ENCODE results near the gene CRYBB3.

CRYBB3 gene

DNA sequence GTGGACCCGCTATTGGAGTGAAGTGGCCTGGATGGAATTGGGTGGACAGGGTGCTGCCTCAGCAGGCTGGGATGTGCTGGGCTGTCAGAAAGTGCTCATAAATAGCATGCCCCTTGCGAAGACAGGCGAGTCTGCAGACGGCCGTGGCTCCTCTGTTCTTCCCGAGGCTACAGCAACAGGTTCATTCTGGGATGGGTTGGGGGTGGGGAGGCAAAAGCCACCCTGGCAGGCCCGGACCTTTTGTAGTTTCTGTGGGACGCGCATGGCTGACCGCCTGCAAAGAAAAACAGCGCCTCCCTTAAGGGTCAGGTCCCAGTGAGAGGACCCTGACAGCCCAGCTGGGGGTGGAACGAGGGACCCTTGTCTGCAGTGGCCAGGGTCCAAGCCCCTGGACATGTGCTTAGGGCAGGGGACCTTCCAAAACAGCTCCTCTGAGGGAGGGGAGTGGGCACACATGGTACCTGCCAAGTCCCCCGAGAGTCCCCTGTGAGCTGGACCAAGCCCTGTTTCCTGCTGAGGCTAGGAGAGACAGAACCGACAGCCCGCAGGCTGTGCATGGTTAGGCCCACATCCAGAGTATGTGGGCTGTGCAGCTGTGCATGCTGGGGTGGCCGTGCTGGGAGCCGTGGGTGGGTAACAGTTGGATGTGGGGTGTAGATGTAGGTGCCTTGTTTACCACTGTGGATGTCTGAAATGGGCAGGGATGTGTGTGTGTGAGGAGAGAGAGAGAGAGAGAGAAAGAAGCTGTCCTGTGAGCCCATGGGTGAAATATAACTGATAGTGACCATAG lies at the start of gene CRYBB3:
Gene CRYBB3, plus strand, starts transcription at position 128 of the 790 bp plus-strand sequence. CDS start 1,539 bp downstream, outside the sequence.
- no peak for DNase-seq (ENCODE audit: low spot score)

DNA sequence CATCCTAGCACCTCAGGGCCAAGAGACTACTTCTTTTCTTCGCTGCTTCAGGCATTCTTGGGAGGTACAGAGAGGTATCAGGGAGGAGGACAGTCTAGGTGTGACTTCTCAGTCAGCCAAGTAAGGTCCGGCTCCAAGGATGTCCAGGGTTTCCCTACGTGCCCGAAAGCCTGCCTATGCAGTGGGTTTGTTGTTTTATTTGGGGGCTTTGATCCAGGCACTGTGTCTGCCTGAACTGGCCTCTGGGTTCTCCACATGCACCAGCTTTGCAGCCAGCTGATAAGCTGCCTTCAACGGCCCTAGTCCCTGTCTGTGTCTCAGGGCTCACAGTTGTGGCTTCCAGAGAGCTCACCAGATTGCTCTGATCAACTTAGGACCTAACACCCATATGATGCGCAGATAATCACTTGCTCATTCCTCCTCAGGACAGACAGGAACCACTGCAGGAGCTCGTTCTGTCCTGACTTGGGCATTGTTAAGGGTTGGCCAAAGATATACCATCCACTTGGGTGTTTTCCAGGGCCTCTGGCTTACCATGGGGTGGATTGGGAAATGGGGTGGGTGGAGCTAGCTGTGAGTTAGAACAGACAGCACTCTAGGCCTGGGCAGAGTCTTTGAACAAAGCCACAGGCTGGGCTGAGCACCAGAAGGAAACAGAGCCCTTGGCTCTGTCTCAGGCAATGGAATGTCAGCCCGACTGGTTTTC lies 45.5 kb upstream of the CRYBB3 start:
- DNase-seq (ENCODE audit: low spot score), result peak; percentile 56

DNA sequence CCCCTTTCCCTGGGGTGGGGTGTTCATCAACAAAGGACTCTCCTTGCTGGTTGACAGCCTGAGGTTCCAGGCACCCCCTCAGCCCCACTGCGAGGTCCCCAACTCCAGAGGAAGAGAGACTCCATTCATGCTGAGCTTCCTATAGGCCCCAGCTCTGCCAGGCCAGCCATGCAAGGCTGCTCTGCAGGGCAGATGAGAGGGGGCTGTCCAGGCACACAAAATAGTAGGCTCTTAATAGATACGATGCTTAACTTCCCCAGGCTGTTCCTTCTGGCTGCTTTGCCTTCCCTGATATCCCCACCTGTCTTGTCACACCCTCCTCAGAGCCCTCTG lies 45.0 kb upstream of the CRYBB3 start:
- no peak for DNase-seq (ENCODE audit: low spot score)

DNA sequence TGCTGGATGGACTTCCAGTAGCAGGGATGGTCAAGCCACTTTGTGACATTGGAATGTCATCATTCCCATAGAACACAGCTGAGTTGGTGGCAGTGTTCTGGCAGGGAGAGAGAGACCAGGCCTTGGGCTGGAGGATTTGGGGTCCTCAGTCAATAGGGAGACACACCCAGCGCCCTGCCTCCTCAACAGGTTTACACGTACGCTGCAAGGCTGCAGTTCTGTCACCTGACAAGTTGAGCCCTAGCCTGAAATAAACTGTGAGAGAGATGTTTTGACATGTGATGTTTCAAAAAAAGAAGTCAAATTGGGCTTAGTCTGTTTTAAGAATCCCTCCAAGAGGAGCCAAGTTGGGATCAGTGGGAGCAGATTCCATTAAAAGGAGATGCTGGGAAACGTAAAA lies 42.9 kb upstream of the CRYBB3 start:
- DNase-seq (ENCODE audit: low spot score), result no peak

DNA sequence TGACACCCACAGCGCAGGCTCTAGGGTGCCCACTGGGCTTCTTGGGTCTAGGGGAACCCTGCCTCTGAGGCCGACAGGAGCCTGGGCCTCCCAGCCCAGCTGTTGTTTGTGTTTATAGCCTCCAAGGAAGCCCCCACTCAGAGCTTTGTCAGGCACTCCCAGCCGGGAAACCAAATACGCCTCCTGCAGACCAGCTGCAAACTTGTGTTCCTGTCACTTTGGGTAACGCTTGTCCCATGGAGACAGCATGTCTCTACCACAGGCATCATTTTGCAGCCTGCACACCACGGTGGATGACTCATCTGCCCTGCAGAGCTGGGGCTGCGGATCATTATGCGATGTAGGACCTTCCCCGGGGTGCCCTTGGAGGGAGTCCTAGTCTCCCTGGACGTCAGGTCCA lies 40.6 kb upstream of the CRYBB3 start:
- no peak for DNase-seq (ENCODE audit: low spot score)

DNA sequence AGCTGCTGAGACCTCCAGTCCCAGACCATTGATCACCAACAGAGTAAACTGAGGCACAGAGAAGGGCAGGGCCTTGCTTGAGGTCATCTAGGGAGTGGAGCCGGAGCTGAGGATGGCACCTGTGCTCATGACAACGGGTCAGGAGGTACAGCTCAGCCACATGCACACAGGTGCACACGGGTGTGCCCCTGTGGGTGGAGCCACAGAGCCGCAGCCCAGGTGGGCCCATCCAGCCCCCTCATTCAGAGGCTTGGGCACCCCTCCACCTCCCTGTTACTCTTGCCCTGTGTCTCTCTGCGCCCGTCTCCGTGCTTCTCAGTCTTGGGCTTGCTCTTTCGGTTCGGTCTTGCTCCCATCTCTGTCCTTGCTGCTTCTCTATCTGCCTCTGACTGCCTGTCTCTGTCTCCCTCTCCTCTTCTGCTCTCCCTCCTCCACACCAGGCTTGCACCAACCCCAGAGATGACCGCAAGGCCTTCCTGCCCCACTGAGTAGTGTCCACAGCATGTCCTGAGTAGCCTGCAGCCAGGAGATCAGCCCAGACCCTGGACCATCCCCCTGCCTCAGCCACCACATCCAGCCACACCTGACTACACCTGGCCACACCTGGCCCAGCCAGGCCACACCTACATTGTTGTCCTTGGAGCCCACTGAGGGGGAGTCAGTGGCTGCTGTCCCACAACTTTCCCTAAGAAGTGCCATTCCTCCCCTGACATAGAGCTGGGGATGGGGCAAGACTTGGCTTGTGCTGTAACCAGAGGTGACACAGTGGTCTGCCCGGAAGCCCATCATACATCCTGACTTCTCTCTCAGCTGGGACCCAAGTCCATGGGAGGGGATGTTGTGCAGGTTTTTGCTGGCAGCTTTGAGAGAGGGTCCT lies 39.3 kb upstream of the CRYBB3 start:
- DNase-seq (ENCODE audit: low spot score), result no peak

DNA sequence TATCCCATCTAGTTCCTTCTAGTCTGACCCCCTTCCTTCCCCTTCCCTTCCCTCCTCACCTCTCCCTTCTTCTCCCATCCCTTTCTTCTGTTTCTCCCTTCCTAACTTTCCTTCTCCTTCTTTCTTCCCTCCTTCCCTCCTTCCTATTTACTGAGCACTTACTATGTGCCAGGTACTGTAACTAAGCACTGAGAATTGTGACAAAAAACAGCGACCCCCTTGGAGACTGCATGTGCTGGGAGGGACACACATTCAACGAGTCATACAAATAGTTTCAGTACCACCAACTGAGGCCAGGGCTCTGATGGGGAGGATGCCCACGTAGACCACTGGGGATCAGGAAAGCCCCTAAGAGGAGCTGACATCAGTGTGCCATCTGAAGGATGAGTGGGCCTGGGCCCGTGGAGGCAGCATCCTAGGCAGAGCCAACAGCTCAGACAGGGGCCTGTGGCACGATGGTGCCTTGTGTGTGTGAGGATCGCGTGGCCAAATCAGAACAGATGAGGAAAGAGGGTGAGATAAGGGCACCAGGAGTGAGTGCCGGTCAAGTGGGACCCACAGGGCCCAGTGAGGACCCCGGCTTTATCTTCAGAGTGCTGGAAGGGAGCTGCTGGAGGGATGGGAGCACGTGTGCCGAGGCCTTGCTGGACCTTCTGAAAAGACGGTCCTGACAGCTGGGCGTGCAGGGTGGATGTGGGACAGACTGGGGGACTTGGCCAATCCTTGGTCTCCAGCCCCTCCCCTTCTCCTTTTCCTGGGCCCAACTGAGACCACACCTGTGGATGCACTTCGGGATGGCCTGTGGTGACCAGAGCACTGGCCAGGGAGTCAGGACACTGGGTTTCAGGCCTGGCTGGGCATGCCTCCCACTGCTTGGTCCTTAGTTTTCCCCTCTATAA lies 38.4 kb upstream of the CRYBB3 start:
- no peak for DNase-seq (ENCODE audit: low spot score)

DNA sequence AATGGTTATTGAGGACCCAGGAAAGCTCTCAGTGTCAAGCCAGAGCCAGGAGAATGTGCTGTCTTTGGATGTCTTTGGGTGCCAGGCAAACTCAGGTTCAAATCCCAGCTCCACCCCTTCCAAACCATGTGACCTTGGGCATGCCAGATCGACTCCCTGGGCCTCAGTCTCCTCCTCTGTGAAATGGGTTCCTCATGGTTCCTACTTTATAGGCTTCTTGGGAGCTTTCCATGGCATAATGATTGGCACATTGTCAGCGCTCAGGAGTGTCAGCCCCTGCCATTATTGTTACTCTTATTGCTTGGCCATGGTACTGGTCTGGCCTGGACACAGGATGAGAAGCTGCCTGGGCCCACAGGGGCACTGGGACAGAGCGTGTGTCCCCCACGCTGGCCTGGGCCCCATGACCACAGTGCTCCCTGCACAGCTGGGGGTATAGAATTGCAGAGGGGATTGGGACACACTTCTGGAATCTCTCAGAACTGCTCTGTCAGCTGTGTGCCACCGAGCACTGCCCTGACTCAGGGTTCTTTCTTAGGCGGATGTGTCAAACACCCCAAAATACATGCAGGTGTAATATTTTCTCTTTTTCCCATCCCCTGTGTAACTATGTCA lies 37.6 kb upstream of the CRYBB3 start:
- DNase-seq (ENCODE audit: low spot score), result no peak

DNA sequence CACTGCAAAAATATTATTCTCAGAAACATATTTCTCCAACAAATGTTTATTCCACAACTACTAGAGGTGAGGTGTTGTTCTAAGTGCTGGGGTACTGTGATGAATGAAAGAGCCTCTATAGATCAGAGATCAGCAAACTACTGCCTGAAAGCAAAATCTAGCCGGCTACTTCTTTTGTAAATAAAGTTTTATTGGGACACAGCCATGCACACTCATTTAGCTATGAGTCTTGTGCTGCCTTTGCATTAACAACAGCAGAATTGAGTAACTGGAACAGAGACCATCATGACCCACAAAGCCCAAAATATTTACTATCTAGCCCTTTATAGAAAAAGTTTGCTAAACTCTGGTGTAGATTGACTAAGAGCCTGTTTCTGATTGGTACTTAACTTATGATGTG lies 37.1 kb upstream of the CRYBB3 start:
- no peak for DNase-seq (ENCODE audit: low spot score)

DNA sequence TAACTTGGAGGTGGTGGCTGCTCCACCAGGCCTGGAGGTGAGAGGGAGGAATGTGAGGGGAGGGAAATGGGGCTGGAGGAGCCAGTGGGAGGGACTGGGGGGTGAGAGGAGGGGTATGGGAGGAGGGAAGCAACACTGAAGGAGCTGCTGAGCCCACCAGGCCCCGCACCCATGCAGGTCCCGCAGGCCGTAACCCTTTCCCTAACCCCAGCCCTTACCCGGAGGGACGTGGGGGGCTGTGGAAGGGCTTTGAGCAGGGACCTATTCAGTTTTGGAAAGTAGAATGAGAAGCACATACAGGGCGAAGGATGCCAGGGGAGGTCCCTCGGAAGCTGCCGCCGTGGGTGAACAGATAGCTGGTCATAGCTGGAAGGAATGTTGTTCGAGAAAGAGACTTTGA lies 33.9 kb upstream of the CRYBB3 start:
- DNase-seq (ENCODE audit: low spot score), result no peak

DNA sequence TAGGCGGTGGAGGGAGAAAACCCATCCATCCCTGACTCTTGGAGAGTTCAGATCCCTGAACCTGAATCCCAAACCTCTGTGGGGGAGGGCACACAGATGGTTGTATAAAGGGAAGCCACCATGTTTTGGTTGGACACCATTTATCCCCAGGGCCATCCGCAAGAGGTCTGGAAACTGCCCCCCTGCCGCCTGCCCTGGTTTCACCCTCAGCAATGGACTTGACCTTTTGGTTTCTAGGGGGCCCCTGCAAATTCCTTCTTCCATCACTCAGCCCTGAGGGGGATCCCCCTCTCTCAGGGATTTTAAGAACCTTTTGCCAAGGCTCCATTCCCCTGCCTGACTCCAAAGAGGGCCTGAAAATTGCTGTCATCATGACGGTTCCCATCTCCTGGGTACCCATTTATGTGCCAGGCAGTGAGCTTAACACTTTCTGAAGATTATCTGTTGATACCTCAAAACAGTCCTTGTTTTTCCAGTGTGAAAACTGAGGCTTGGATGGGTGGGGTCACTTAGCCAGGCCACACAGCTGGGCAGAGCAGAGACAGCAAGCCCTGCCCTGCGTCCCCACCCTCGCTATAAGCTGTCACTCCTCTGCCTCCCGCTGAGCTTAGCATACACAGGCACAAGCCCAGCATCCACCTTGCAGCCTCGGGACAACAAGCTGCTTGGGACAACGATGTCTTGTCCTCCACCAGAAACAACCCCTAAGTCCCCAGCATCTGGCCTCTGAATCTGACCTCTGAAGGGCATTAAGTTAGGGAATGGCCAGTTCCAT lies 33.2 kb upstream of the CRYBB3 start:
- no peak for DNase-seq (ENCODE audit: low spot score)

DNA sequence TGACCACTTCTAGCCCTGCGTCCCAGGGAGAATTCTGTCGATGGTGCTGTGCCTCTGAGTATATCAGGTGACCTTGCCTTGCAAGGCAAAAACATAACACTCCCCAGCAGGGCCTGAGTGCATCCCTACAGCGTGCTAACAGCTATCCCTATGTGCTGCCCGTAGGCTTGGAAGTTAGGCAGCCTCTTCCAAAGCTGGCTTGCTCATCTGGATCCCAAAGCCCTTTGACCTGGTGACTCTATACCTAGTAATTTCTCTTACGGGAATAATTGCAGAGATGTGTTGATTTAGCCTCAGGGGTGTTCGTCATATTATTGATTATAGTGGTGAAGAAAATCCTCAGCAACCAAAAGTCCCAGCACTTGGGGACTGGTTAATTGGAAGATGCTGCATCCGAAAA lies 32.6 kb upstream of the CRYBB3 start:
- no peak for DNase-seq (ENCODE audit: low spot score)

DNA sequence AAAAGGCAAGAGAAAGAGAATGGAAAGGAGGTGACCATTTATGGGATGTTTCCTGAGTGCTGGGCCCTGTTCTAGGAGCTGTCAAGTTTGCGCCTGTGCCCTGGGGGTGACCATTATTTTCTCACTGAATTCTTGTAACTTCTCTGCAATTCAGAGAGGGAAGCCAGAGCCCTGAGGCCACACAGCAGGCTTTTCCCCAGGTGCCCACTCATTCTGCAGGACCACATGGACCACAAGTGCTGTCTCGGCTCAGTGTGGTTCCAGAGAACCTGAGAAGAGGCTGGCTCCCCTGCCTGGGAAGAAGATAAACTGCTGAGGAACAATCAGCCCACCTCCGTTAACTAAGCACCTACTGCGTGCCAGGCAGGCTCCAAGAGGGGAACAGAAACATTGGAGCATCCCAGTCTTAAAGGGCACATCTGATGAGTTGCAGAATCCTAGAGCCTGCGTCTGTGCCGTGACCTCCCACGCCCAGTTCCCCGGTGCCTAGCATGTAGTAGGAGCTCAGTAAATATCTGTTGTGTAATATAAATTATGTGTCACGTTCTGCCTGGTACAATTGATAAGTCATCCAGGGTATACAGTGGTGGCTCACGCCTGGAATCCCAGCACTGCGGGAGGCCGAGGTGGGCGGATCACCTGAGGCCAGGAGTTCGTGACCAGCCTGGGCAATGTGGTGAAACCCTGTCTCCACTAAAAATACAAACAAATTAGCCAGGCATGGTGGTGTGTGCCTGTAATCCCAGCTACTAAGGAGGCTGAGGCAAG lies 31.6 kb upstream of the CRYBB3 start:
- no peak for DNase-seq (ENCODE audit: low spot score)

DNA sequence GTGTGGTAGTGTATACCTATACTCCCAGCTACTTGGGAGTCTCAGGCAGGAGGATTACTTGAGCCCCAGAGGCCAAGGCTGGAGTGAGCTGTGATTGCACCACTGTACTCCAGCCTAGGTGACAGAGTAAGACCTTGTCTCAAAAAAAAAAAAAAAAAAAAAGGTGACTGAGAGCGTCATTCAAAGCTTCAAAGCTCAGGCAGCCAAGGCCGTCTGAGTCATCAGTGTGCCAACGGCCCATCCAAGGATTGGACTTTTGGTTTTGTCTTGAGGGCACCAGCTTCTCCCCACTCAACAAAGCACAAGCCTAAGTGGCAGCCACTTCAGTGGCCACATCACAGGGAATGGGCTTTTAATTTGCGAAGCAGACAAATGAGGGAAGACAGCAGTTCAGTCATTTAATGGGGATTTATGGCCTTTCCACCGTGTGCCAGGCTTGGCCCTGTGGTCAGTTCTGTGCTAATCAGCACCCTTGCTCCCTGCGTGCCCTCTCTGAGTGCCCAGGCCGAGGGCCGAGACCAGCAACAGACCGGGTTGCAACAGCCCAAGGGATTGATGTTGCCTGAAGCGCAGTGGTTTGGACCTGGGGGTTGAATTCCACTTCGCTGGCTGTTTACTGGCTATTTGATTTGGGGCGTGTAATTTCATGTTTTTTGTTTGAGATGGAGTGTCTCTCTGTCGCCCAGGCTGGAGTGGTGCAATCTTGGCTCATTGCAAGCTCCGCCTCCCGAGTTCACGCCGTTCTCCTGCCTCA lies 30.2 kb upstream of the CRYBB3 start:
- DNase-seq (ENCODE audit: low spot score), result no peak

DNA sequence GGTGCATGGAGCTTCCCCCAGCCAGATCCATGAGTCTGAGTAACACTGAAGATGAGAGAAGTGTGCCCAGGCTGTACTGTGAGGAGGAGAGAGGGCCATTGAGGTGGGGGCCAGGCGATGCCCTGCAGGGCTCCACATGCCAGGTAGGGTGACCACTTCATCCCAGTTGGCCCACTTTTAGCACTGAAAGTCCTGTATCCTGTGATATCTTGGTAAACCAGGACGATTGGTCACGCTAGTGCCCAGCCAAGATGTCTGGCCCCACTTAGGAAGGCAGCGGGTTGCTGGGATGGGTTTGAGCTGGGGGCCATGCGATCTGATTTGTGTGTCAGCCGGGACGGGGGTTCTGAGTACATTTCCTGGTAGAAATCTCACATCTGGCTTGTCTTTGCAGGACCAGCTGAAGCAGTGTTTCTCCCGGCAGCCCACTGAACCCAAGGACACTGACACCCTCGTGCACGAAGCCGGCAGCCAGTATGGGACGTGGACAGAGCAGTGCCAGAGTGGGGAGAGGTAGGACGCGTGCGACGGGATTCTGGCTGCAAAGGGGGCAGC lies 29.2 kb upstream of the CRYBB3 start:
- DNase-seq (ENCODE audit: low spot score), result no peak

DNA sequence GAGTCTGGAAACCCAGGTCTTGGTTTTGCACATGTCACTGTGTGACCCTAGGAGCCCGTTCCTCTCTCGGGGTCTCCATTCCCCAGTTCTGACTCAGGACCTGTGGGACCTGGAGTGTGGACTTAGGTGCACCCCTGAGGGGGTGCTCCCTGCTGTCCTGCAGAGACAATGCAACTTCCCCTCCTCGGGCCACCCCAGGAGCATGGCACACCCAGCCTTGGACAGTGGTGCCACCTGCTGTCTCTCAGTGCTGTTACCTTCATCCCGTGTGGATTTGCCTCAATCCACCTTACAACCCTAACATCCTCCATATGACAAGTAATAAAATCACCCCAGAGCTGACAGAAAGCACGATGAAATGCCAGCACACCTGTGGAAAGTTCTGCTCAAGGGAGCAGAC lies 27.5 kb upstream of the CRYBB3 start:
- DNase-seq (ENCODE audit: low spot score), result peak; percentile 50

DNA sequence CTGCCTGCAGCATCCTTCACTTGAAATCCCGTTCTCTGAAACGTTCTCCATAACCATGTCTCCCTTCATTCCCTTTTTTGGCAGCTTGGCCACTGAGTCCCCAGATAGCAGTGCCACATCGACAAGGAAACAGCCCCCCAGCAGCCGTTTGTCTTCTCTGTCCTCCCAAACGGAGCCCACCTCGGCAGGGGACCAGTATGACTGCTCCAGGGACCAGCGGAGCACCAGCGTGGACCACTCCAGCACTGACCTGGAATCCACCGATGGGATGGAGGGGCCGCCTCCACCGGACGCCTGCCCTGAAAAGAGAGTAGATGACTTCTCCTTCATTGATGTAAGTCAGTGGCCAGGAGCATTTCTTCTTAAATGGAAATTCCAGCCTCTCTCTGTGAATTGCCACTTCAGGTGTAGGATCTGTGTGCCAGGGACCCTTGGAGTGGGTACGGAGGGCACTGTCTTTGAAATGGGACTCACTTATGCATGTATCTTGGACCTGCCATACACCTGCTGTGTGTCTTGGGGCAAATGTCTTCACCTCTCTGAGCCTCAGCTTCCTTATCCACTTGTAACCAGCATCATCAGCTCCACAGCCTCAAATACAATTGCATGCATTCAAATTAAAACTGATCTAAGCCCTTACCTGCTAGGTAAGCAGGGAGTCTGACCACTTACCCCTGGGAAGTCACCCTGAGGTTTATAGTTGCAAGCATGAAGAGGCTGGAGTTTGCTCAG lies 25.3 kb upstream of the CRYBB3 start:
- DNase-seq (ENCODE audit: low spot score), result no peak

DNA sequence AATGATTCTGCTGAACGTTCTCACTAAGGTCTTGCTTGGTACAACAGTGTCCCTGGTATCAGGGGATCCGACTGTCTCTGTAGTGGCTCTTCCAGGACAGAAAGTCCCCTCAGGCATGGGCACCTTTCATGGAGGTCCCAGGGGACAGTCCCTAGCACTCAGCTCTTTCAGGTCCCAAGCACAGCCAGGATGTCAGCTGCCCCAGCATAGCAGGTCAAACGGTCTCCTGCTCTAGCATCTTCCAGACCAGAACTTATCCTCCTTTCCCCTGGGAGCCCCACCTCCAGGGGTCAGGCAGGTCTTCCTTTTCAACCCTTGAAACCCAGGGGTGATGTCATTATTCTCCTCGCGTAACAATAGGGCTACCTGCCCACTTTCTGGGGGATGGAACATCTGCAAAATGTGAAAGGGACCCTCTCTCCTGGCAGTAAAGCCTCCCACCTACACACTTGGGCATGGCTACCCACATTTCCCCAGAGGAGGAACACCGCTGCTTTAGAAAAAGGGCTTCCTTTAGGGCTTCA lies 24.7 kb upstream of the CRYBB3 start:
- no peak for DNase-seq (ENCODE audit: low spot score)
